ENCODE data around the gene ZNF248.

Gene ZNF248

GRCh38 chr10:37819797-37820196, 37.6 kb downstream of the ZNF248 start:
- DNase-seq, result no peak

- DNase-seq, result no peak
These were observed 41.1 kb downstream of the ZNF248 start for GRCh38 chr10:37816290-37816689.

GRCh38 chr10:37813763-37814162, 43.6 kb downstream of the ZNF248 start:
- DNase-seq, result no peak

- DNase-seq, result no peak
These were observed 45.1 kb downstream of the ZNF248 start for GRCh38 chr10:37812290-37812689.

GRCh38 chr10:37803269-37803668, 54.1 kb downstream of the ZNF248 start:
- DNase-seq, result no peak

- DNase-seq, result no peak
These were observed 55.9 kb downstream of the ZNF248 start for GRCh38 chr10:37801557-37801956.

GRCh38 chr10:37794305-37794976, 63.0 kb downstream of the ZNF248 start:
- DNase-seq, result no peak

GRCh38 chr10:37789590-37789989, 67.8 kb downstream of the ZNF248 start:
- no peak for DNase-seq

GRCh38 chr10:37784678-37785077, 72.7 kb downstream of the ZNF248 start:
- no peak for DNase-seq

GRCh38 chr10:37780536-37780935, 76.9 kb downstream of the ZNF248 start:
- no peak for DNase-seq

GRCh38 chr10:37777056-37777455, 80.4 kb downstream of the ZNF248 start:
- DNase-seq, result no peak

- no peak for DNase-seq
These were observed 81.8 kb downstream of the ZNF248 start for GRCh38 chr10:37775612-37776011.

GRCh38 chr10:37774351-37774750, 83.1 kb downstream of the ZNF248 start:
- no peak for DNase-seq

- DNase-seq, result no peak
These were observed 92.2 kb downstream of the ZNF248 start for GRCh38 chr10:37765216-37765615.

- DNase-seq, result no peak
These were observed 94.3 kb downstream of the ZNF248 start for GRCh38 chr10:37763132-37763531.

GRCh38 chr10:37762287-37762686, 95.1 kb downstream of the ZNF248 start:
- no peak for DNase-seq

- DNase-seq, result no peak
These were observed 96.6 kb downstream of the ZNF248 start for GRCh38 chr10:37760817-37761216.

GRCh38 chr10:37758074-37758473, 99.3 kb downstream of the ZNF248 start:
- no peak for DNase-seq

GRCh38 chr10:37754538-37755323, 102.7 kb downstream of the ZNF248 start:
- DNase-seq, result no peak

GRCh38 chr10:37752334-37752875, 105.0 kb downstream of the ZNF248 start:
- no peak for DNase-seq

GRCh38 chr10:37748170-37748569, 109.2 kb downstream of the ZNF248 start:
- DNase-seq, result no peak

- no peak for DNase-seq
These were observed 110.3 kb downstream of the ZNF248 start for GRCh38 chr10:37747081-37747480.

- DNase-seq, result no peak
These were observed 115.6 kb downstream of the ZNF248 start for GRCh38 chr10:37741831-37742230.

- no peak for DNase-seq
These were observed 118.2 kb downstream of the ZNF248 start for GRCh38 chr10:37739181-37739580.

Measured in CD4-positive, alpha-beta T cell treated with Interleukin-1 beta for 1 hour (primary cell).